HEK293 (cell line): ENCODE data around the gene ATP8B1.

Source experiments
- CTCF ChIP-seq: fragments of 450-650 bp; formaldehyde crosslinking; IDR thresholded peaks from 2 replicates; pipeline ENCODE4 v1.5.1; 2016; ENCODE audit warnings: missing biosample characterization, missing genetic modification characterization
- HOXA7 ChIP-seq: sonication (generic); formaldehyde crosslinking; IDR thresholded peaks from 2 replicates; pipeline ENCODE4 v1.8.1; 2022; ENCODE audit warnings: missing genetic modification reagents, borderline replicate concordance
- WT1 ChIP-seq: fragments of 450-650 bp; formaldehyde crosslinking; IDR thresholded peaks from 2 replicates; pipeline ENCODE4 v1.5.1; 2016; ENCODE audit warnings: missing biosample characterization, missing genetic modification characterization
- ZFP37 ChIP-seq: fragments of 450-650 bp; formaldehyde crosslinking; IDR thresholded peaks from 2 replicates; pipeline ENCODE4 v1.5.1; 2016; ENCODE audit warnings: missing biosample characterization, missing genetic modification characterization
- ZNF302 ChIP-seq: fragments of 450-650 bp; formaldehyde crosslinking; IDR thresholded peaks from 2 replicates; pipeline ENCODE4 v1.5.1; 2016; ENCODE audit warnings: missing biosample characterization, missing genetic modification characterization, low read depth
- ZNF670 ChIP-seq: fragments of 450-650 bp; formaldehyde crosslinking; IDR thresholded peaks from 2 replicates; pipeline ENCODE4 v1.5.1; 2016; ENCODE audit warnings: missing biosample characterization, missing genetic modification characterization, low read depth

DNA sequence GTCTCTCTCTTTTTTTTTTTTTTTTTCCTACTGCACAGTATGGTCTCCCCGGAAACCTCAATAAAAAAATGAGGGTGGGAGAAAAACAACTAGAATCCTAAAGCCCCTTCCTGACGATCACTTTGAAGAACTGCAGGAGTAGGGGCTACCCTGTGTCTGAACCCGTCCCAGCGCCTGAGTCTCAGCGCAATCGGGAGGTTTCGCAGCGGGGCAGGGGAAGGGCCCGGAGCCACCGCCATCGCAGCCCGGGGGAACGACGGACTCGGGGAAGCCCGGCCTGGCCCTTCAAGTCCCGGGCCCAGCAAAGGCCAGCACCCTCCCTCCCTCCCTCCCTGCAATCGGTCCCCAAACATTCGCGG is 181.9 kb downstream of the ATP8B1 start:
- no peak for TF ChIP-seq ZFP37 (tag by site-specific recombination)
- TF ChIP-seq ZNF302 (tag by site-specific recombination), result no peak
- TF ChIP-seq WT1 (tag by site-specific recombination), result no peak
- TF ChIP-seq ZNF670 (tag by site-specific recombination), result no peak
- TF ChIP-seq CTCF (tag by site-specific recombination), result no peak
- TF ChIP-seq HOXA7, result no peak
